ENCODE data around the gene MARCO. TPM values are rescaled to one million over a fixed set of nuclear protein-coding genes. Genes with fewer than 3 reads are reported as not detected.

Gene MARCO
- total and polyA plus RNA-seq, 2 of the 8 experiments (the other 6 are each of a cell fraction or from before 2014, with no cell fraction given), result not detected

GRCh38 chr2:119025762-119026351 lies 83.9 kb downstream of the MARCO start:
- CTCF ChIA-PET (ENCODE audit: partially characterized antibody), result interaction anchor here (0.6 to 9.1 kb wide), 30 partner anchors 9 to 743 kb away, joined by 3 to 64 read pairs (median 5); partner anchors contain the start of gene TMEM177
- H4K20me1 ChIP-seq (replicated peaks in 1 of 2; ENCODE audit: control insufficient read depth in 1 of 2, insufficient read depth in 2 of 2, low read length in 2 of 2), result no peaks in the 10 kb centered on the region
- WGBS, 2 experiments (ENCODE audit: extremely low coverage in 1 of 2, insufficient coverage in 1 of 2, insufficient read length in 1 of 2, insufficient replicate concordance in 2 of 2, low coverage in 1 of 2, low lambda C conversion rate in 2 of 2, missing lambda C conversion rate in 1 of 2), result 92% methylated on average over 18 of the region's 18 CpGs; no CpG with 5 or more reads in 1 of the 2 experiments
- TF ChIP-seq RBBP5 (IDR thresholded peaks at IDR 0.05; ENCODE audit: borderline replicate concordance, low read depth, low read length) (no peak), HDAC2 (IDR thresholded peaks at IDR 0.05; ENCODE audit: borderline replicate concordance in 1 of 2, low read depth in 2 of 2, low read length in 2 of 2) (no peak), USF2 (IDR thresholded peaks at IDR 0.05; ENCODE audit: low read length) (no peak), RFX5 (IDR thresholded peaks at IDR 0.05; ENCODE audit: borderline replicate concordance, low read depth, low read length) (no peak), TAF7 (optimal IDR thresholded peaks at IDR 0.05; ENCODE audit: borderline replicate concordance, low read depth, low read length) (no peak), FOSL1 (IDR thresholded peaks at IDR 0.05; ENCODE audit: insufficient read depth, low read depth, low read length) (no peak), RAD21 (IDR thresholded peaks at IDR 0.05 in 1 of 2, conservative IDR thresholded peaks at IDR 0.05 in 1 of 2; ENCODE audit: low read depth in 2 of 2, low read length in 2 of 2) (peak; percentile 54 to 60), POLR2AphosphoS5 (IDR thresholded peaks at IDR 0.05; ENCODE audit: low read depth, low read length) (no peak)

More at GRCh38 chr2:119025762-119026351, 83.9 kb downstream of the MARCO start:
- H4K8ac ChIP-seq (ENCODE audit: extremely low read depth, insufficient read depth, low read length), result peak overlapping the region; percentile 54
- no peak overlapping the region for H2BK5ac ChIP-seq (ENCODE audit: low read depth, low read length)
- H3K23me2 ChIP-seq (ENCODE audit: low read depth, low read length), result no peaks in the 10 kb centered on the region
- H4K5ac ChIP-seq (ENCODE audit: insufficient read length, low read depth, low read length), result no peak overlapping the region
- no peak overlapping the region for H2BK20ac ChIP-seq (ENCODE audit: low read length)
- H3K27me3 ChIP-seq (replicated peaks in 1 of 4; ENCODE audit: control insufficient read depth in 3 of 4, extremely low read depth in 1 of 4, insufficient read depth in 3 of 4, low read length in 3 of 4), result no peaks in the 10 kb centered on the region
- POLR2A ChIA-PET (ENCODE audit: partially characterized antibody), result interaction anchor here (1.2 kb wide), 1 partner anchor 14 kb away, joined by 3 read pairs; no protein-coding TSS in a partner anchor
- DNase-seq (ENCODE audit: low read depth in 1 of 2, low spot score in 2 of 2) (peak in 1 of 2 experiments; percentile 44), FAIRE-seq (no peak)
- H3K9ac ChIP-seq (replicated peaks in 1 of 4; ENCODE audit: extremely low read depth in 1 of 4, low read depth in 3 of 4, low read length in 3 of 4), result no peak overlapping the region
- no peak overlapping the region for H3K56ac ChIP-seq (replicated peaks; ENCODE audit: insufficient read length, low read depth, low read length)
- no peaks in the 10 kb centered on the region for H3K36me3 ChIP-seq (ENCODE audit: control insufficient read depth in 2 of 4, insufficient read depth in 4 of 4, low read length in 3 of 4)
- no peak overlapping the region for H3K18ac ChIP-seq (ENCODE audit: extremely low read depth, low read length)
- no peaks in the 10 kb centered on the region for H3K79me1 ChIP-seq (ENCODE audit: low read depth, low read length)
- H2BK12ac ChIP-seq (ENCODE audit: low read depth, low read length), result no peak overlapping the region
- no peak overlapping the region for H3K14ac ChIP-seq (ENCODE audit: insufficient read length)
- no peak overlapping the region for H2BK15ac ChIP-seq (ENCODE audit: low read length)
- no peak overlapping the region for H3K4ac ChIP-seq (replicated peaks; ENCODE audit: insufficient read length, low read depth, low read length)
- H3K4me2 ChIP-seq (ENCODE audit: insufficient read depth in 1 of 2, low read depth in 2 of 2, low read length in 2 of 2), result no peak overlapping the region
- H2AFZ ChIP-seq (ENCODE audit: low read length), result no peak overlapping the region
- no peak overlapping the region for H3K23ac ChIP-seq (ENCODE audit: insufficient read length)
- no peak overlapping the region for H3K27ac ChIP-seq (ENCODE audit: low read depth, low read length)
- no peaks in the 10 kb centered on the region; a peak in 1 of 7 replicates for H3K4me1 ChIP-seq (replicated peaks in 1 of 4; ENCODE audit: control insufficient read depth in 3 of 4, insufficient read depth in 4 of 4, low read length in 3 of 4)
- no peaks in the 10 kb centered on the region for H3K79me2 ChIP-seq (ENCODE audit: control insufficient read depth in 1 of 2, insufficient read depth in 2 of 2, low read length in 2 of 2)
- H3K9me3 ChIP-seq (ENCODE audit: insufficient read depth in 2 of 2, low read depth in 1 of 2, low read length in 1 of 2), result peaks cover 5% of the 10 kb centered on the region in 2 experiments; a peak in 2 of 4 replicates
- no peak overlapping the region for H2BK120ac ChIP-seq (replicated peaks; ENCODE audit: low read depth, low read length)
- H2AK5ac ChIP-seq (ENCODE audit: low read depth, low read length), result no peak overlapping the region
- H3K4me3 ChIP-seq (ENCODE audit: extremely low read depth in 1 of 4, insufficient read depth in 2 of 4, low read depth in 3 of 4, low read length in 4 of 4), result no peak overlapping the region
- H4K91ac ChIP-seq (replicated peaks; ENCODE audit: insufficient read length, low read length), result no peak overlapping the region

Measured in H1 (cell line).